COR-L47 (cell line): Measurements from ENCODE around the gene TAMALIN.
"Not testable (repeated sequence)": the region's sequence is repeated elsewhere in the genome, so short reads cannot be mapped to it uniquely, and the experiment has no call there.

Experiments used
- DNase-seq: peaks from one replicate; lab custom pipeline; 2025; lab: John Stamatoyannopoulos, UW

Gene TAMALIN

DNA sequence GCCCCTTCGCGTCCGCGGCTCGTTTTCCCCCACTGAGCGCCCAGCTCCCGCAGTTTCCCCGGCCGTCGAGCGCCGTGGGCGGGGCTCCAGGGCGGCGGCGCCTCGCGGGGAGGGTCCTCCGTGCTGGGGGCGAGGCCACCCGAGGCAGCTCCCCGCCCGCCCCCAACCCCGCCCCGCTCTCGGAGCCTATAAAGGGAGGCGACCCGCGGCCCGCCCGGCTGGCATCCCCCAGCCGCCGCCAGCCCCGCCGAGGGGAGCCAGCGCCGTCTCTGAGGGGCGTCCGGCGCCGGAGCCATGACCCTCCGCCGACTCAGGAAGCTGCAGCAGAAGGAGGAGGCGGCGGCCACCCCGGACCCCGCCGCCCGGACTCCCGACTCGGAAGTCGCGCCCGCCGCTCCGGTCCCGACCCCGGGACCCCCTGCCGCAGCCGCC lies at the start of gene TAMALIN:
TAMALIN (plus strand) TSS at position 221 of the 432 bp plus-strand sequence; CDS start at position 295, 74 bp downstream.
- peak; percentile 68 for DNase-seq

DNA sequence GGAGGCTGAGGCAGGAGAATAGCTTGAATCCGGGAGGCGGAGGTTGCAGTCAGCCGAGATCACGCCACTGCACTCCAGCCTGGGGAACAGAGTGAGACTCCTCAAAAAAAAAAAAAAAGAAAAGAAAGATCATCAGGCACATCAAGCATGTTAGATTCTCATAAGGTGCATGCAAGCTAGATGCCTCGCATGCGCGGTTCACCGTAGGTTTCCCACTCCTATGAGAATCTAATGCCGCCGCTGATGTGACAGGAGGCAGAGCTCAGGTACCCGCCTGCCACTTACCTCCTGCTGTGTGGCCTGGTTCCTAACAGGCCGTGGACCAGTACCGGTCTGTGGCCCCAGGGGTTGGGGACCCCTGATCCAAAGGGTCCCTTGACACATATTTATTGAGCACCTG lies 48.2 kb upstream of the TAMALIN start:
- no peak for DNase-seq

DNA sequence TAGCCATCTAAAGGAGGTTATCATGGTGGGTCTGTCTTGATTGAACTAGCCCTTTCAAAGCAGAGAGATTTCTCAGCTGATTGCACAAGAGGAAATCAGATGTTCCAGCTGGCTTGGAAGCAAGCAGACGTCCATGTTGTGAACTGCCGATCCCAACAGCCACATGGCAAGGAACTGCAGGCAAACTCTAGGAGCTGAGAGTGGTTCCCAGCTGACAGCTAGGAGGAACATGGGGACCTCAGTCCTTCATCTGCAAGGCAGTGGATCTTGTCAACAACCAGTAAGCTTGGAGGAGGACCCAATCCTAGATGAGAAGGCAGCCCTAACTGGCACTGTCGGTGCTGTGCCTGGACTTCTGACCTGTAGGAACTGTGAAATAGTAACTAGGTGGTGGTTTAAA lies 47.5 kb upstream of the TAMALIN start:
- DNase-seq, result no peak

GRCh38 chr12:51959921-51960320 lies 46.8 kb upstream of the TAMALIN start:
- DNase-seq, result no peak

DNA sequence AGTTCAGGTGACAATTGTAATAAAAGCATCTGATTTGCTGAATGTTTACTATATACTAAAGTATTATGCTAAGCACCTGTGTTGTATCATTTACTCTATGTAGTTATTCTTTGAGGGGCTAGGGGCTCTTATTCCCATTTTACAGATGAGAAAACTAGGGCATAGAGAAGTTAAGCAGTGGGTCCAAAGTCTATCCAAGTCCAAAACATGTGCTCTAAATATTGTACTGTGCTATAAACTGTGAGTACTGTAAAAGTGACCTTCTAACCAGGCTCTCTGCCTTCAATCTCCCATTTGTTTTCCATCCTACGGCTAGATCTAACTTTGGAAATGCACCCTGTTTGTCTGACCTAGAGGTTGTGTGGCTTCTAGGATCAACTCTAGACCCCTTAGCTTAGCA lies 46.3 kb upstream of the TAMALIN start:
- DNase-seq, result no peak

DNA sequence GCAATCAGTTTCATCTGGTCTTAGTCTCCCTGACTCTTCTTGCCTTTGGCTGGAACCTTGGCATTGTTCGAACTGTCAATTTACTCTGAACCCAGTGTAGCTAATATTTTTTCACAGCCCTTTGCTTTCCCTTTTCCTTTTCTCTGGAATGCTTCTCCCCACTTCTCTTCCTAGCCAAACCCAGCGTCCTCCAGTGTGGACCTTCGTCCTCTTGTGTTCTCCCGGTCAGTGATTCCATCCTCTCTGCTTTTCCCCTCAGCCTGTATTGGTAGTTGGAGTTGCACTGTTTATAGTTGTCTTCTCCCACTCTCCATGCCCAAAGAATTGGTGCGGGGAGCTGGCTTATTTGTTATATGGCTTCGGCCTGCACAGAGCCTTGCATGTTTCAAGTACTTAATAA lies 45.9 kb upstream of the TAMALIN start:
- no peak for DNase-seq

DNA sequence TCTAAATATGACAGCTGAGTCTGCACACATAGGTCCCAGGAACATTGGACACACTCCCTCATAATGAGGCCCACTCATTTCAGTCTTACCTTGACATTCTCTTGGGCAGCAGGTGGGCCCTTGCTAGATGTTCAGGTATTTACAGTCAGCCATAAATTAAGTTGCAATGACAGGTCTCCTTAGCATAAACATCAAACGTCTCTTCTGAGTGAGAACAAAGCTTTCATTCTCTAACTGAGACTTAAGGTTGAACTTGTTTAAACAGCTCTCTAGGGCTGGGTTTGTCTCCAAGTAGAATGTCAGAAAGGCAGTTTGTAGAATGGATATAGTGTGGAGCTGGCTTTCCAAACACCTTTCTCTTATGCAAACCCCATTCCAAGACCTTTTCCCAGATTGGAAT lies 44.9 kb upstream of the TAMALIN start:
- DNase-seq, result no peak

DNA sequence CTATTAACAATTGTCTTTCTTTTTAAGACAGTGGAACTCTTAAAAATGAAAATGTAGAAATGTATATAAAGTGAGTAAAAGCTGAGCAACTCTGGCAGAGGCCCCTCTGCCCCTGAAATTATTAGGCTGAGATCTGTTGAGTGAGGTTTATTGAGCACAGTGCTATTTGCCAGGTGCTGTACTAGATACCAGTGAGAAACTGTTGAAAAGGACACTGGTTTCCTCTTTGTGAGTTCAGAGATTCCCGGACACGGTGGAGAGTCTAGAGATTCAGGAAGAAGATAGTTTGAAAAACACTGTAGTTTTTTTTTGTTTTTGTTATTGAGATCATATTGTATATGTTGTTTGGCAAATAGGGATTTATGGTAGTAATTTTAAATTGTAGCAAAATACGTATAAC lies 44.0 kb upstream of the TAMALIN start:
- no peak for DNase-seq

GRCh38 chr12:51963477-51963876 lies 43.3 kb upstream of the TAMALIN start:
- DNase-seq, result no peak

DNA sequence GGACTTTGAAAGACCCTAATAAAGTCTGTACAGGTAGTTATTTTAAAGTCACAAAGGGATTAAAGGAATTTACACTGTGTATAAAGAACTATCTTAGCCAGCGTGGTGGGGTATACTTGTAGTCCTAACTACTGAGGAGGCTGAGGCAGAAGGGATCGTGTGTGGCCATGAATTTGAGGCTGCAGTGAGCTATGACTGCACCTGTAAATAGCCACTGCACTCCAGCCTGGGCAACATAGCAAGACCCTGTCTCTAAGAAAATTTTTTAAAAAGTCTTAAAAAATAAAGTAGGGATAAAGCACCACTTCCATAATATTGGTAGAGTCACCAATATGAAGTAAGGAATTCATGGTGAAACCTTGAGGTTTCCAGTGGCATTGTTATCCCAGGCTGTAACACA lies 37.1 kb upstream of the TAMALIN start:
- no peak for DNase-seq

GRCh38 chr12:51970904-51971646 lies 35.7 kb upstream of the TAMALIN start:
- DNase-seq, result no peak

- no peak for DNase-seq
Observed at GRCh38 chr12:51971679-51972421, 34.9 kb upstream of the TAMALIN start.

DNA sequence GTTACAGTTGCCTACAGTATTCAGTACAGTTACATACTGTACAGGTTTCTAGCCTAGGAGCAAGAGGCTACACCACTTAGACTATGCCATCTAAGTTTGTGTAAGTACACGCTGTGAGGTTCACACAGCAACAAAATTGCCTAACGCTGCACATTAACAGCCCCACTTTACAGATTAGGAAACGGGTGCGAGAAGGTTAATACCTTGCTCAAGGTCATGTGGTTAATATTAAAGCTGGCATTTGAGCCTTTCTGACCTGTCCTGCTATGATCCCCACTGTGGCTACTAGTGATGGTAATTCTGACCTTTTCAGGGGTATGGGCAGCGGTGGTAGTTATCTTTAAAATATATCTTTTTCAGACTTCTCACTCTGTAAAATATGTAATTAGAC lies 34.3 kb upstream of the TAMALIN start:
- DNase-seq, result no peak

DNA sequence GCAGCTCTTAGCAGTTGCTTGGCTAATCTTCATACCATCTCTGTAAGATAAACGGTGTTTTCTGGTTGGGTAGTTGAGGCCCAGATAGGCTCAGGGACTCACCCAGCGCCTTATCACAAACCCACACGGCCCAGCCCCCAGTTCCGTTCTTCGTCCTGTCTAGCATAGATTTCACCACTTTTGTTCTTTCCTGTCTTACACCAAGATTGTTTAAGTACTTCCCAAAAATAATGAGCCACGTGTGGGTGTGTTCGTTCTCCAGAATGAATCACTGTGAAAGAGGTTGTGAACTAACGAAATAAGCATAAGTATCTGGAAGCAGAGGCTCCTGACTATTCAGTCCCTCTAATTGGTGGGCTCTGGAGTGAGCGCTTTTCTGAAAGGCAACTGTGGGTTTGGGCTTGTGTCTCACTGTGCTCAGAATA lies 33.9 kb upstream of the TAMALIN start:
- DNase-seq, result no peak

DNA sequence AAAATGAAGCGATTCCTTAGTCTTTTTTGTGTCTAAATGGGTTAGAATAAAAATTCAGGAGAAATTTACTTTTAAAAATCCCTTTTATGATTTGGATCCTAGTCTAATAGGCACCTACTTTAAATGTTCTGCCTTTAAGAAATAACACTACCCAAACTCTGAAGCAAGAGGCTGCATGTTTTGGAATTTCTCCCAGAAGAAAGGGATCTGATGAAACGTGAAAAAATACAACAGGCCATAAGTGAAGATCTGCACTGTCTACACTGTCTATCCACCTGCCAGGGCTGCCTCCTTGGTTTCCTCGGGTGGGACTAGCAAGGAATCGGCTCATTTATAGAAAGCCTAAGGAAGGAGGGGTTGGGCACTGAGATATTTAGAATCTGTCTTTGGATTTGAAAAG lies 33.2 kb upstream of the TAMALIN start:
- no peak for DNase-seq

GRCh38 chr12:51974646-51975045 lies 32.1 kb upstream of the TAMALIN start:
- no peak for DNase-seq

DNA sequence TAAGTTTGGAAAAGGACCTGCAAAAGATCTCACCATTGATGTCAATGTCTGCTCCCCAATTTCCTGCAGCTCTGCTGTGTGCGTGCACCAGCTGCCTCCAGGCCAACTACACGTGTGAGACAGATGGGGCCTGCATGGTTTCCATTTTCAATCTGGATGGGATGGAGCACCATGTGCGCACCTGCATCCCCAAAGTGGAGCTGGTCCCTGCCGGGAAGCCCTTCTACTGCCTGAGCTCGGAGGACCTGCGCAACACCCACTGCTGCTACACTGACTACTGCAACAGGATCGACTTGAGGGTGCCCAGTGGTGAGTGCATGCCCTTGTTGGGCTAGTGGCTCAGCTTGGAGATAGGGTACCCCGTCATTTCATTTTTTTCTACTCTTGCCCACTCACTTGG lies 31.6 kb upstream of the TAMALIN start:
- DNase-seq, result no peak

DNA sequence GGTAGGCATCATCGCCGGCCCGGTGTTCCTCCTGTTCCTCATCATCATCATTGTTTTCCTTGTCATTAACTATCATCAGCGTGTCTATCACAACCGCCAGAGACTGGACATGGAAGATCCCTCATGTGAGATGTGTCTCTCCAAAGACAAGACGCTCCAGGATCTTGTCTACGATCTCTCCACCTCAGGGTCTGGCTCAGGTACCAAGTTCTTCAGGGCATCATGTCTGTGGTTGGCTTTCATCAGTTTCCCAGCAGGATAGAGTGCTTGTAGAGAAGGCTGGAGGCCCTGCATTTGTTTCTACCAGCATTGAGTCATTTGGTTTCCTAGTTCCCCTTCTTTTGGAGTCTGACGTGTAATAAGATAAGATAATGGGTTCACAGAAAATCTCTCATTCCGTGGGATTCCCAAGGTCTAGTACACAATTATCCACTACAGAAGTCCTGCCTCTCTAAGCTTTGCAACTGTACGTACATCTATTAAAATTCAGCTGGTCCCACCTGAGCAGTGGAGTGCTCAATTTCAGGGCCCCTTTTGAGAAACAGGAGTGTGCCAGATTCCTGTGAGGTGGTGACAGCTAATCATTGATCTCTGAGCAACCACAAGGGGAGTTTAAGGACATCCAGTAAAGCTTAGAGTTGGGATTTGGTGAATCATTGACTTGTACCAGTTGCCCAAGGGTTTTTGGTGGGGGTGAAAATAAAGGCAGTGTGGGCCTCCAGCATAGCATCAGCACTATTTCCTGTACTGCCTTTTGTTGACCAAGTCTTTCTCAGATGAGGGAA lies 30.2 kb upstream of the TAMALIN start:
- DNase-seq, result no peak

GRCh38 chr12:51977320-51977753 lies 29.4 kb upstream of the TAMALIN start:
- DNase-seq, result no peak

GRCh38 chr12:51979306-51979705 lies 27.4 kb upstream of the TAMALIN start:
- not testable (repeated sequence) for DNase-seq

DNA sequence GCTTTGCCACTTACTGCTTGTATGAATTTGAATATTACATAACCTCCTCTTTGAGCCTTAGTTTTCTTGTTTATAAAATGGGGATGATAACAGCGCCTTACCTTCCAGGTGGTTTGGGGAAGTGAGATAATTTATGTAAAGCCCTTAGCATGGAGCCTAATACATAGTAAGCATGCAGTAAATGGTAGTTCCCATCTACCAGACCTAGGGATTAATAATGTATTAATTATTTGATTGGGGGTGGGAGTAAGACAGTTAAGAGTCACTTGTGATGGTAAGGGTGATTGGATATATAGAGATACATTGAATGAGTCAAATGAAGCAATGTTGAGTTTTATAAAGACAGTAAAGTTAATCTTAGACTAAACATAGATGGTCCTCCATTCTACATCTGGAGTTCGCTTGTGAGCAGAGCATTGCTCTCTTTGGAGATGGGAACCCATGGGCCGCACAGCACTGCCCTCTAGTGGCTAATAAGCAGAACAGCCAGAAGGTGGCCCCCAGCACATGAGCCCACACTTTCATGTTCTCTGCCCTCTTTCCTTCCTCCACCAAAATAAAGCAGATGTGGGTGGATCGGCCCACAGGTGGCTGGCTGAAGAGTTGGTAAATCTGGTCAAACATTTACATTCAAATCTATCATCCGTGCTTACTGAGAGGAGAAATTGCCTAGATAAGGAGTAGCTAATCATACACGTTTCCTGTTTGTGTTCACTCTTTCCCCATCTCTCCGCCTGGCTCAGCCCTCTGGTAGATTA lies 26.5 kb upstream of the TAMALIN start:
- peak; percentile 36 for DNase-seq

DNA sequence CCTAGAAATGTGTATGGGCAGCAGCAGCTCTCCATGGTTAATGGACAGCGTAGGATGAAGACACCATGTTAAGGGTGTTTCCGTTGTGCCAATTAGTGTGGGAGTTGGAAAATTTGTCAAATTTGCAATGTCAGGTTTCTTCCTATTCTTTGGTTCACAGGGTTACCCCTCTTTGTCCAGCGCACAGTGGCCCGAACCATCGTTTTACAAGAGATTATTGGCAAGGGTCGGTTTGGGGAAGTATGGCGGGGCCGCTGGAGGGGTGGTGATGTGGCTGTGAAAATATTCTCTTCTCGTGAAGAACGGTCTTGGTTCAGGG lies 26.0 kb upstream of the TAMALIN start:
- no peak for DNase-seq
